IMR-90 (cell line): ENCODE measurements around the gene SNX32. TPM values are rescaled to one million over a fixed set of nuclear protein-coding genes. Genes with fewer than 3 reads are reported as not detected.

Source experiments
- ATAC-seq: fragments of 200-7000 bp; cut with Tn5 transposase; 2 replicates; pipeline ENCODE4 v1.9.1; 2020; ENCODE audit warnings: low read depth, mild to moderate bottlenecking, moderate library complexity
- BruUV-seq: library from RNA; stranded (reverse); fragments of 400-500 nt; replicated peaks from 2 replicates; lab custom pipeline; 2021; lab: Mats Ljungman, UMichigan
- CTCF ChIA-PET: fragments of 300-600 bp; formaldehyde crosslinking; extraction: SDS; loops from one replicate; lab custom pipeline; 2021; ENCODE audit warnings: antibody characterized with exemption; lab: Yijun Ruan, JAX
- POLR2A ChIA-PET: fragments of 300-600 bp; sonication (Branson Sonifier 250); formaldehyde crosslinking; loops from one replicate; lab custom pipeline; 2022; ENCODE audit warnings: antibody characterized with exemption; ENCODE audit not compliant: unreplicated experiment; lab: Charles Lee
- DNase-seq: peaks from one replicate; pipeline ENCODE4 v3.0.0; 2013
- H2AFZ ChIP-seq: replicated peaks from 2 replicates; pipeline ENCODE3; 2013; ENCODE audit warnings: low read length, mild to moderate bottlenecking; ENCODE audit not compliant: poor library complexity
- H2AK5ac ChIP-seq: 2 replicates; pipeline ENCODE4 v1.6.1; 2013; ENCODE audit warnings: low read depth, low read length, inconsistent platforms
- H2AK9ac ChIP-seq: replicated peaks from 2 replicates; pipeline ENCODE3; 2013; ENCODE audit warnings: mild to moderate bottlenecking, low read depth, low read length, moderate library complexity; ENCODE audit not compliant: poor library complexity
- H2BK120ac ChIP-seq: 2 replicates; pipeline ENCODE4 v1.6.1; 2013; ENCODE audit warnings: low read depth, low read length, inconsistent platforms
- H2BK15ac ChIP-seq: 3 replicates; pipeline ENCODE4 v1.6.1; 2013; ENCODE audit warnings: low read depth, low read length, inconsistent platforms
- H2BK20ac ChIP-seq: 2 replicates; pipeline ENCODE4 v1.6.1; 2013; ENCODE audit warnings: low read depth, mild to moderate bottlenecking, inconsistent platforms, low read length, moderate library complexity
- H2BK5ac ChIP-seq: 2 replicates; pipeline ENCODE4 v1.6.1; 2013; ENCODE audit warnings: mild to moderate bottlenecking, low read depth, low read length, inconsistent platforms; ENCODE audit not compliant: poor library complexity, severe bottlenecking
- H3K14ac ChIP-seq: replicated peaks from 2 replicates; pipeline ENCODE4 v1.6.1; 2013; ENCODE audit warnings: low read depth, low read length, inconsistent platforms
- H3K18ac ChIP-seq: 2 replicates; pipeline ENCODE4 v1.6.1; 2013; ENCODE audit warnings: low read depth, low read length, control low read depth
- H3K23ac ChIP-seq: 2 replicates; pipeline ENCODE4 v1.6.1; 2013; ENCODE audit warnings: low read depth, low read length, inconsistent platforms
- H3K27ac ChIP-seq: 2 replicates; pipeline ENCODE4 v1.5.1; 2013; ENCODE audit warnings: mild to moderate bottlenecking, control low read depth, low read length; ENCODE audit not compliant: insufficient read depth
- H3K27me3 ChIP-seq: 2 replicates; pipeline ENCODE4 v1.6.1; 2013; ENCODE audit warnings: low read length; ENCODE audit not compliant: control insufficient read depth, insufficient read depth
- H3K36me3 ChIP-seq: 2 replicates; pipeline ENCODE4 v1.6.1; 2013; ENCODE audit warnings: low read length, mixed read lengths; ENCODE audit not compliant: control insufficient read depth, insufficient read depth
- H3K4ac ChIP-seq: 2 replicates; pipeline ENCODE4 v1.6.1; 2013; ENCODE audit warnings: low read depth, low read length, inconsistent platforms
- H3K4me1 ChIP-seq: 2 replicates; pipeline ENCODE4 v1.6.1; 2013; ENCODE audit warnings: low read length, mixed read lengths; ENCODE audit not compliant: control insufficient read depth, insufficient read depth
- H3K4me2 ChIP-seq: 2 replicates; pipeline ENCODE4 v1.6.1; 2013; ENCODE audit warnings: low read depth, mild to moderate bottlenecking, control low read depth, low read length, moderate library complexity
- H3K4me3 ChIP-seq: 2 replicates; pipeline ENCODE4 v1.5.1; 2013; ENCODE audit warnings: low read depth, mild to moderate bottlenecking, control low read depth, low read length, moderate library complexity; ENCODE audit not compliant: insufficient read depth
- H3K56ac ChIP-seq: 2 replicates; pipeline ENCODE4 v1.6.1; 2013; ENCODE audit warnings: low read length, inconsistent platforms; ENCODE audit not compliant: insufficient read depth; ENCODE audit errors: extremely low read depth
- H3K79me1 ChIP-seq, 2 experiments: 2 replicates each; pipeline ENCODE4 v1.6.1; 2013; ENCODE audit warnings: low read length in 2 of 2, inconsistent platforms in 1 of 2, low read depth in 1 of 2
- H3K9ac ChIP-seq: 2 replicates; pipeline ENCODE4 v1.6.1; 2013; ENCODE audit warnings: low read depth, low read length, control low read depth
- H3K9me1 ChIP-seq: 2 replicates; pipeline ENCODE4 v1.6.1; 2013; ENCODE audit warnings: low read length, inconsistent platforms; ENCODE audit not compliant: insufficient read depth
- H3K9me3 ChIP-seq: 2 replicates; pipeline ENCODE4 v1.6.1; 2013; ENCODE audit warnings: low read length; ENCODE audit not compliant: control insufficient read depth, insufficient read depth
- H4K20me1 ChIP-seq: 2 replicates; pipeline ENCODE4 v1.6.1; 2013; ENCODE audit warnings: low read length, inconsistent platforms; ENCODE audit not compliant: insufficient read depth
- H4K5ac ChIP-seq: 2 replicates; pipeline ENCODE4 v1.6.1; 2013; ENCODE audit warnings: mild to moderate bottlenecking, low read depth, low read length, control low read depth
- H4K8ac ChIP-seq, 2 experiments: 2 replicates each; pipeline ENCODE4 v1.6.1; 2013; ENCODE audit warnings: low read depth in 2 of 2, low read length in 2 of 2, control low read depth in 1 of 2, inconsistent platforms in 1 of 2
- H4K91ac ChIP-seq: 2 replicates; pipeline ENCODE4 v1.6.1; 2013; ENCODE audit warnings: low read depth, low read length, inconsistent platforms; ENCODE audit not compliant: insufficient read depth
- BHLHE40 ChIP-seq: fragments of 150-350 bp; IDR thresholded peaks from 2 replicates; pipeline ENCODE4 v1.6.1; 2016; ENCODE audit warnings: mild to moderate bottlenecking, low read depth, low read length
- CEBPB ChIP-seq: IDR thresholded peaks from 2 replicates; pipeline ENCODE4 v1.6.1; 2012; ENCODE audit warnings: low read depth, low read length, improper control_type of control experiment
- CHD1 ChIP-seq: IDR thresholded peaks from 2 replicates; pipeline ENCODE4 v1.6.1; 2012; ENCODE audit warnings: low read depth, low read length, improper control_type of control experiment
- FOS ChIP-seq: fragments of 150-350 bp; IDR thresholded peaks from 2 replicates; pipeline ENCODE4 v1.6.1; 2016; ENCODE audit warnings: low read depth, low read length
- MAZ ChIP-seq: IDR thresholded peaks from 2 replicates; pipeline ENCODE4 v1.6.1; 2012; ENCODE audit warnings: low read depth, mild to moderate bottlenecking, low read length, improper control_type of control experiment, moderate library complexity, borderline replicate concordance
- NFE2L2 ChIP-seq: fragments of 150-350 bp; IDR thresholded peaks from 2 replicates; pipeline ENCODE4 v1.6.1; 2016; ENCODE audit warnings: low read depth, mild to moderate bottlenecking, low read length
- POLR2A ChIP-seq: IDR thresholded peaks from 2 replicates; pipeline ENCODE4 v1.6.1; 2012; ENCODE audit warnings: mild to moderate bottlenecking, low read depth, low read length
- RAD21 ChIP-seq: IDR thresholded peaks from 2 replicates; pipeline ENCODE4 v1.6.1; 2012; ENCODE audit warnings: low read length, improper control_type of control experiment
- RCOR1 ChIP-seq: IDR thresholded peaks from 2 replicates; pipeline ENCODE4 v1.6.1; 2012; ENCODE audit warnings: mild to moderate bottlenecking, low read length, improper control_type of control experiment; ENCODE audit not compliant: insufficient replicate concordance
- RFX5 ChIP-seq: IDR thresholded peaks from 2 replicates; pipeline ENCODE4 v1.8.0; 2012; ENCODE audit warnings: low read depth, mild to moderate bottlenecking, low read length, moderate library complexity
- SMC3 ChIP-seq: fragments of 150-350 bp; IDR thresholded peaks from 2 replicates; pipeline ENCODE4 v1.6.1; 2016; ENCODE audit warnings: low read depth, mild to moderate bottlenecking, antibody characterized with exemption, low read length, moderate library complexity
- WGBS, 2 experiments: methylation state at CpG; one replicate each; pipeline versions ENCODE4 v1.1.5 to v1.1.7; 2013; ENCODE audit warnings: missing lambda C conversion rate in 2 of 2; ENCODE audit not compliant: insufficient read length in 1 of 2; ENCODE audit errors: extremely low coverage in 2 of 2; 5-methylcytosine and 5-hydroxymethylcytosine counted together
- dilution Hi-C: fragments of 300-500 bp; cut with HindIII; formaldehyde crosslinking; loops from one replicate; pipeline ENCODE4 v1.14.3; 2018; ENCODE audit warnings: low sequenced_read_pairs; ENCODE audit not compliant: unreplicated experiment
- in situ Hi-C: fragments of 300-500 bp; cut with MboI; formaldehyde crosslinking; loops from 3 replicates; pipeline ENCODE4 v1.14.3; 2019; ENCODE audit warnings: low sequenced_read_pairs, inconsistent platforms, mixed read lengths
- intact Hi-C: fragments of 100-400 bp; cut with micrococcal nuclease; formaldehyde crosslinking; loops from 2 replicates; pipeline ENCODE4 v1.10.0; 2022
- polyA plus RNA-seq, 3 experiments: library from polyadenylated mRNA; depleted of rRNA; stranded (reverse); fragments of >200 nt; gene quantifications; 2 replicates each; pipeline ENCODE4 v1.2.3, GENCODE V29; 2012; ENCODE audit warnings: low replicate concordance in 1 of 3
- total RNA-seq: library from RNA; depleted of rRNA; stranded (reverse); fragments of >200 nt; gene quantifications from 2 replicates; pipeline ENCODE4 v1.2.3, GENCODE V29; 2012
- TF ChIP-seq, protein P1 (sequence below): conservative IDR thresholded peaks from 2 replicates; pipeline ENCODE4 v1.5.1; 2012; ENCODE audit warnings: mild to moderate bottlenecking, low read depth, low read length, improper control_type of control experiment
- TF ChIP-seq, protein P2 (sequence below): fragments of 150-350 bp; IDR thresholded peaks from 2 replicates; pipeline ENCODE4 v1.6.1; 2017; ENCODE audit warnings: mild to moderate bottlenecking, antibody characterized with exemption, low read length, low read depth
- TF ChIP-seq, protein P3 (sequence below): fragments of 150-350 bp; IDR thresholded peaks from 2 replicates; pipeline ENCODE4 v1.6.1; 2016; ENCODE audit warnings: low read depth, mild to moderate bottlenecking, low read length, moderate library complexity, borderline replicate concordance

The SNX32 gene
- total and polyA plus RNA-seq, 2 of the 4 experiments (the other 2 are of a cell fraction), result 0.36 to 0.79 TPM

DNA sequence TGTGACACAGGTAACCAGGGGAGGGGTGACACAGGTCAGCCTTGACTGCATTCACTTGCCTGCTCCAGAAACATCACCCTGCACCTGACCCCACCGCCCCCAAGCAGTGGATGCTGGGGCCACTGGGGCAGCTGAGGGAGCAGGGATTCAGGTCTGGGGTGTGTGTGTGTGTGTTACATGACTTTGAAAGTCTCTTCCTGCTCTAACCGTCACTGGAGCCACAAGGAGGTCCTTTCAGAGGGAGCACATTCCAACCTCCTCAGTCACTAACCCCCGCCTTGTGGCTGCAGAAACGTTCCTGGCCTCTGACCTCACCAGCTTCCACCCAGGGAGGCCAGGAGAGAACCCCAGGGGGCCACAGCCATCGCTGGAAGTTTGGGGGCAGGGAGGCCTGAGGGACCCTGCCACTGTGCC is 69.3 kb downstream of the SNX32 start:
- dilution Hi-C loops (no loop called here), intact Hi-C loops (loop anchor here (1.0 kb wide), 1 partner anchor 8 kb away; no protein-coding TSS in a partner anchor), in situ Hi-C loops (no loop called here)
- peak overlapping the region; percentile 98 for H3K4ac ChIP-seq
- H4K91ac ChIP-seq, result peak overlapping the region; percentile 99
- peak overlapping the region; percentile 94 for H4K5ac ChIP-seq
- H3K18ac ChIP-seq, result peak overlapping the region; percentile 95
- no TSS peak for BruUV-seq
- peaks cover 31 to 61% of the 10 kb centered on the region in 2 experiments for H3K79me1 ChIP-seq
- H3K56ac ChIP-seq, result peak overlapping the region; percentile 97
- H4K8ac ChIP-seq, result peak overlapping the region; percentile 89 to 97
- H3K23ac ChIP-seq, result peak overlapping the region; percentile 99
- H3K4me2 ChIP-seq, result peak overlapping the region; percentile 77
- TF ChIP-seq RCOR1 (no peak), FOS (peak; percentile 79), CEBPB (no peak), POLR2A (peak; percentile 70; the same call in 1 of the 2 replicates), SMC3 (no peak), BHLHE40 (peak; percentile 67), RFX5 (no peak), MAZ (peak; percentile 76), CHD1 (no peak), NFE2L2 (peak; percentile 2; the same call in 1 of the 2 replicates), RAD21 (no peak)
- TF ChIP-seq, protein P1, sequence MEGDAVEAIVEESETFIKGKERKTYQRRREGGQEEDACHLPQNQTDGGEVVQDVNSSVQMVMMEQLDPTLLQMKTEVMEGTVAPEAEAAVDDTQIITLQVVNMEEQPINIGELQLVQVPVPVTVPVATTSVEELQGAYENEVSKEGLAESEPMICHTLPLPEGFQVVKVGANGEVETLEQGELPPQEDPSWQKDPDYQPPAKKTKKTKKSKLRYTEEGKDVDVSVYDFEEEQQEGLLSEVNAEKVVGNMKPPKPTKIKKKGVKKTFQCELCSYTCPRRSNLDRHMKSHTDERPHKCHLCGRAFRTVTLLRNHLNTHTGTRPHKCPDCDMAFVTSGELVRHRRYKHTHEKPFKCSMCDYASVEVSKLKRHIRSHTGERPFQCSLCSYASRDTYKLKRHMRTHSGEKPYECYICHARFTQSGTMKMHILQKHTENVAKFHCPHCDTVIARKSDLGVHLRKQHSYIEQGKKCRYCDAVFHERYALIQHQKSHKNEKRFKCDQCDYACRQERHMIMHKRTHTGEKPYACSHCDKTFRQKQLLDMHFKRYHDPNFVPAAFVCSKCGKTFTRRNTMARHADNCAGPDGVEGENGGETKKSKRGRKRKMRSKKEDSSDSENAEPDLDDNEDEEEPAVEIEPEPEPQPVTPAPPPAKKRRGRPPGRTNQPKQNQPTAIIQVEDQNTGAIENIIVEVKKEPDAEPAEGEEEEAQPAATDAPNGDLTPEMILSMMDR, result no peak
- TF ChIP-seq, protein P2, sequence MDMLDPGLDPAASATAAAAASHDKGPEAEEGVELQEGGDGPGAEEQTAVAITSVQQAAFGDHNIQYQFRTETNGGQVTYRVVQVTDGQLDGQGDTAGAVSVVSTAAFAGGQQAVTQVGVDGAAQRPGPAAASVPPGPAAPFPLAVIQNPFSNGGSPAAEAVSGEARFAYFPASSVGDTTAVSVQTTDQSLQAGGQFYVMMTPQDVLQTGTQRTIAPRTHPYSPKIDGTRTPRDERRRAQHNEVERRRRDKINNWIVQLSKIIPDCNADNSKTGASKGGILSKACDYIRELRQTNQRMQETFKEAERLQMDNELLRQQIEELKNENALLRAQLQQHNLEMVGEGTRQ, result 0 out of 2 replicates have a peak, but pooled peaks have one; percentile 2
- TF ChIP-seq, protein P3, sequence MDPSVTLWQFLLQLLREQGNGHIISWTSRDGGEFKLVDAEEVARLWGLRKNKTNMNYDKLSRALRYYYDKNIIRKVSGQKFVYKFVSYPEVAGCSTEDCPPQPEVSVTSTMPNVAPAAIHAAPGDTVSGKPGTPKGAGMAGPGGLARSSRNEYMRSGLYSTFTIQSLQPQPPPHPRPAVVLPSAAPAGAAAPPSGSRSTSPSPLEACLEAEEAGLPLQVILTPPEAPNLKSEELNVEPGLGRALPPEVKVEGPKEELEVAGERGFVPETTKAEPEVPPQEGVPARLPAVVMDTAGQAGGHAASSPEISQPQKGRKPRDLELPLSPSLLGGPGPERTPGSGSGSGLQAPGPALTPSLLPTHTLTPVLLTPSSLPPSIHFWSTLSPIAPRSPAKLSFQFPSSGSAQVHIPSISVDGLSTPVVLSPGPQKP, result no peak
- no CpG with 5 or more reads among the region's 5 CpGs for WGBS, 2 experiments
- peak; percentile 91 for DNase-seq
- peak overlapping the region; percentile 100 for H2BK120ac ChIP-seq
- CTCF ChIA-PET, result no interaction called here
- H2BK5ac ChIP-seq, result peak overlapping the region; percentile 100
- H3K9me1 ChIP-seq, result peaks cover 19% of the 10 kb centered on the region
- peak overlapping the region; percentile 97 for H3K27ac ChIP-seq
- peak overlapping the region; percentile 99 for H2AK9ac ChIP-seq
- H3K36me3 ChIP-seq, result peaks cover 3% of the 10 kb centered on the region
- ATAC-seq, result peak; percentile 53
- peaks cover 20% of the 10 kb centered on the region for H3K4me1 ChIP-seq
- H3K27me3 ChIP-seq, result no peaks in the 10 kb centered on the region
- H2AK5ac ChIP-seq, result peak overlapping the region; percentile 100
- H4K20me1 ChIP-seq, result peaks cover 17% of the 10 kb centered on the region
- H2BK15ac ChIP-seq, result peak overlapping the region; percentile 98; the same call in 2 of the 3 replicates
- H3K9me3 ChIP-seq, result no peaks in the 10 kb centered on the region
- POLR2A ChIA-PET, result interaction anchor here (0.6 to 1.3 kb wide), 2 partner anchors 9 to 16 kb away, joined by 3 to 4 read pairs; no protein-coding TSS in a partner anchor
- H3K4me3 ChIP-seq, result no peak overlapping the region
- peak overlapping the region; percentile 83 for H2AFZ ChIP-seq
- peak overlapping the region; percentile 99 for H2BK20ac ChIP-seq
- peak overlapping the region; percentile 70; the same call in 1 of the 2 replicates for H3K9ac ChIP-seq
- peak overlapping the region; percentile 98 for H3K14ac ChIP-seq
